Type B pancreatic cell (in vitro differentiated cells): ENCODE results near the gene MYOF. TPM values are rescaled to one million over a fixed set of nuclear protein-coding genes. Genes with fewer than 3 reads are reported as not detected.

Source experiments
- DNase-seq: peaks from one replicate; pipeline ENCODE4 v3.0.0; 2021; ENCODE audit warnings: mixed read lengths; ENCODE audit not compliant: unreplicated experiment; ENCODE audit errors: extremely low spot score
- H3K27ac Mint-ChIP-seq: 2 replicates; pipeline ENCODE4 v1.8.0; 2021; ENCODE audit warnings: mild to moderate bottlenecking, mixed read lengths
- H3K27me3 Mint-ChIP-seq: 2 replicates; pipeline ENCODE4 v1.8.0; 2021; ENCODE audit warnings: mixed read lengths
- H3K36me3 Mint-ChIP-seq: 2 replicates; pipeline ENCODE4 v1.8.0; 2021; ENCODE audit warnings: mixed read lengths
- H3K4me1 Mint-ChIP-seq: one replicate; pipeline ENCODE4 v1.8.0; 2021; ENCODE audit warnings: mixed read lengths; ENCODE audit not compliant: unreplicated experiment
- H3K4me3 Mint-ChIP-seq: 2 replicates; pipeline ENCODE4 v1.8.0; 2021; ENCODE audit warnings: mild to moderate bottlenecking, mixed read lengths
- H3K9me3 Mint-ChIP-seq: 2 replicates; pipeline ENCODE4 v1.8.0; 2021; ENCODE audit warnings: mixed read lengths
- CTCF ChIP-seq: fragments of 200-600 bp; sonication (generic); conservative IDR thresholded peaks from 2 replicates; pipeline ENCODE4 v1.5.0; 2021; ENCODE audit warnings: antibody characterized with exemption, mild to moderate bottlenecking
- total RNA-seq: library from RNA; stranded (reverse); gene quantifications from 2 replicates; pipeline ENCODE4 v1.2.1, GENCODE V29; 2021; ENCODE audit warnings: low replicate concordance

Gene MYOF
- total RNA-seq, 1 donor from 2014 or later, result 49.4 TPM

DNA sequence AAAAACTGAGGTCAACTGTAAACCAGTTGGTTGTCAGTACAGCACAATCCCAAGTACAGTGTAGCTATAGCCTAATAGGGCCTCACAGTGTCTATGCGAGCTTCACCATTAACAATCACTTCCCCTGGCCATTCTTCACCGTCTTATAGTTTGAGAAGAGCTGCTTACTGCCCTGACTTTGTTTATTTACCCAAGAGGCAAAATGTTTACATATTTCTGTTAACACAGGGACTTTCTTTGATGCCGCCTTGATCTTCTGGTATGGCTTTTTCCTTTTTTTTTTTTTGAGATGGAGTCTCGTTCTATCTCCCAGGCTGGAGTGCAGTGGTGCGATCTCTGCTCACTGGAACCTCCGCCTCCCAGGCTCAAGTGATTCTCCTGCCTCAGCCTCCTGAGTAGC, 3.3 kb downstream of the MYOF start:
- Mint-ChIP-seq H3K36me3 (peaks cover 5% of the 10 kb centered on the region), H3K4me1 (peaks cover 28% of the 10 kb centered on the region), H3K27ac (no peak overlapping the region), H3K9me3 (no peaks in the 10 kb centered on the region), H3K27me3 (peaks cover 3% of the 10 kb centered on the region), H3K4me3 (peak overlapping the region; percentile 55)
- no peak for TF ChIP-seq CTCF
- no peak for DNase-seq

GRCh38 chr10:93476756-93477155, 5.4 kb downstream of the MYOF start:
- no peak for TF ChIP-seq CTCF
- Mint-ChIP-seq H3K9me3 (no peaks in the 10 kb centered on the region), H3K27me3 (peaks cover 3% of the 10 kb centered on the region), H3K4me1 (peaks cover 27% of the 10 kb centered on the region), H3K4me3 (no peak overlapping the region), H3K36me3 (peaks cover 5% of the 10 kb centered on the region), H3K27ac (no peak overlapping the region)
- no peak for DNase-seq

- TF ChIP-seq CTCF, result no peak
- Mint-ChIP-seq H3K9me3 (no peaks in the 10 kb centered on the region), H3K27me3 (peaks cover 1% of the 10 kb centered on the region), H3K4me3 (no peak overlapping the region), H3K4me1 (peaks cover 25% of the 10 kb centered on the region), H3K36me3 (peaks cover 6% of the 10 kb centered on the region), H3K27ac (peak overlapping the region; percentile 52)
- no peak for DNase-seq
These were observed 6.3 kb downstream of the MYOF start for GRCh38 chr10:93475871-93476270.

- no peak for TF ChIP-seq CTCF
- H3K9me3 Mint-ChIP-seq, result peaks cover 4% of the 10 kb centered on the region
- H3K27me3 Mint-ChIP-seq, result no peaks in the 10 kb centered on the region
- peaks cover 10% of the 10 kb centered on the region for H3K36me3 Mint-ChIP-seq
- no peak overlapping the region for H3K4me3 Mint-ChIP-seq
- H3K27ac Mint-ChIP-seq, result peak overlapping the region; percentile 52
- H3K4me1 Mint-ChIP-seq, result peaks cover 30% of the 10 kb centered on the region
- DNase-seq, result no peak
These were observed 6.9 kb downstream of the MYOF start for GRCh38 chr10:93475227-93475626.

GRCh38 chr10:93473804-93474472, 8.2 kb downstream of the MYOF start:
- DNase-seq, result no peak
- Mint-ChIP-seq H3K4me1 (peaks cover 26% of the 10 kb centered on the region), H3K4me3 (no peak overlapping the region), H3K27me3 (no peaks in the 10 kb centered on the region), H3K9me3 (peaks cover 4% of the 10 kb centered on the region), H3K27ac (peak overlapping the region; percentile 27), H3K36me3 (peaks cover 10% of the 10 kb centered on the region)
- TF ChIP-seq CTCF, result no peak
